HepG2 (cell line): ENCODE results near the gene HTRA2.

ENCODE experiments used
- HIVEP1 ChIP-seq: sonication (generic); formaldehyde crosslinking; IDR thresholded peaks from 2 replicates; pipeline ENCODE4 v1.4.0; 2020; ENCODE audit warnings: mild to moderate bottlenecking, missing genetic modification reagents
- MED8 ChIP-seq: sonication (generic); formaldehyde crosslinking; IDR thresholded peaks from 2 replicates; pipeline ENCODE4 v1.8.1; 2023; ENCODE audit warnings: mild to moderate bottlenecking, missing genetic modification reagents; ENCODE audit not compliant: insufficient replicate concordance
- POLR2AphosphoS5 ChIP-seq: IDR thresholded peaks from 2 replicates; pipeline ENCODE4 v1.6.1; 2012; ENCODE audit warnings: low read depth, low read length
- SRSF4 ChIP-seq: fragments of 200-400 bp; formaldehyde crosslinking; IDR thresholded peaks from one replicate; pipeline ENCODE4 v1.6.1; 2018; ENCODE audit warnings: mild to moderate bottlenecking, low read depth, low read length, moderate library complexity; ENCODE audit not compliant: poor library complexity, severe bottlenecking
- ZNF207 ChIP-seq: fragments of 450-650 bp; IDR thresholded peaks from 2 replicates; pipeline ENCODE4 v1.6.1; 2016; ENCODE audit warnings: antibody characterized with exemption, borderline replicate concordance

DNA sequence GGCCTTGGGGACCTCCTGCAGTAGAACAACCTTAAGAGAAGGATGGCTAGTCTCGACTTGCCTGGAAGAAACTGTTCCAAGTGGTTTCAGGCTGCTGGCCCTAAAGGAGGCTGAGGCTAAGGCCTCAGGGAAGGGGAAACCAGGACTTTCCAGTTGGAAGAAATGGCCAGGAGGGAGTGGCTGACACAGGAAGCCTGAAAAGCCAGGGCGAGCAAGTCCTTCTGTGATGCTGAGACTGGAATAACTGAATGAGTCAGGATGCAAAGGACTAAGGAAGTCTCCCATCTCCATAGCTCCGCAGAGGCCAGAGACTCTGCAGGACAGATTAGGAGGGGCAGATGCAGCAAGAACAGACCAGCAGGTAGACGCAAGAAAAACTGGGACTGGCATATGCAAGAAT, 7.4 kb downstream of the HTRA2 start:
- no peak for TF ChIP-seq POLR2AphosphoS5
- TF ChIP-seq ZNF207: no peak
- TF ChIP-seq MED8 (CRISPR knock-in tag): no peak
- no peak for TF ChIP-seq SRSF4
- no peak for TF ChIP-seq HIVEP1 (CRISPR knock-in tag)
